H1 (cell line): Measurements from ENCODE around the gene YIPF1. TPM values are rescaled to one million over a fixed set of nuclear protein-coding genes. Genes with fewer than 3 reads are reported as not detected.

Source experiments
- CTCF ChIA-PET: fragments of 300-600 bp; sonication (Branson Sonifier 250); formaldehyde crosslinking; loops from one replicate; lab custom pipeline; 2021; ENCODE audit not compliant: partially characterized antibody; lab: Charles Lee
- POLR2A ChIA-PET: fragments of 300-600 bp; sonication (Branson Sonifier 250); formaldehyde crosslinking; loops from one replicate; lab custom pipeline; 2021; ENCODE audit warnings: inconsistent platforms; ENCODE audit not compliant: partially characterized antibody; lab: Charles Lee
- DNase-seq, 2 experiments: peaks; one replicate each; pipeline versions ENCODE4 v3.0.0 to v3.0.0-alpha.2; 2010 to 2022; ENCODE audit warnings: low spot score in 2 of 2, low read depth in 1 of 2, mixed read lengths in 1 of 2
- FAIRE-seq: peaks from 2 replicates; lab custom pipeline; 2011; peaks lifted over from hg19 to GRCh38; lab: Jason Lieb, UNC
- H2AFZ ChIP-seq: 2 replicates; pipeline ENCODE4 v1.8.1; 2012; ENCODE audit warnings: low read length, inconsistent platforms
- H2AK5ac ChIP-seq: 2 replicates; pipeline ENCODE4 v1.6.1; 2013; ENCODE audit warnings: low read depth, low read length
- H2BK120ac ChIP-seq: replicated peaks from 2 replicates; pipeline ENCODE3; 2013; ENCODE audit warnings: low read depth, low read length, inconsistent platforms
- H2BK12ac ChIP-seq: 2 replicates; pipeline ENCODE4 v1.6.1; 2013; ENCODE audit warnings: low read depth, low read length
- H2BK15ac ChIP-seq: 2 replicates; pipeline ENCODE4 v1.6.1; 2013; ENCODE audit warnings: low read length
- H2BK20ac ChIP-seq: 2 replicates; pipeline ENCODE4 v1.6.1; 2013; ENCODE audit warnings: low read length
- H2BK5ac ChIP-seq: 2 replicates; pipeline ENCODE4 v1.6.1; 2013; ENCODE audit warnings: low read depth, low read length
- H3K14ac ChIP-seq: 2 replicates; pipeline ENCODE4 v1.6.1; 2013; ENCODE audit warnings: inconsistent platforms; ENCODE audit not compliant: insufficient read length
- H3K18ac ChIP-seq: 2 replicates; pipeline ENCODE4 v1.6.1; 2013; ENCODE audit warnings: low read length; ENCODE audit errors: extremely low read depth
- H3K23ac ChIP-seq: 2 replicates; pipeline ENCODE4 v1.6.1; 2013; ENCODE audit warnings: inconsistent platforms; ENCODE audit not compliant: insufficient read length
- H3K23me2 ChIP-seq: 2 replicates; pipeline ENCODE4 v1.6.1; 2013; ENCODE audit warnings: low read depth, low read length
- H3K27ac ChIP-seq: 2 replicates; pipeline ENCODE4 v1.6.1; 2011; ENCODE audit warnings: low read depth, low read length, inconsistent platforms
- H3K27me3 ChIP-seq, 4 experiments: replicated peaks in 1 of 4; 1 replicate in 1 of 4; 2 replicates in 3 of 4; pipeline versions ENCODE4 v1.6.1 to v1.8.1; 2011 to 2013; ENCODE audit warnings: low read length in 3 of 4, mild to moderate bottlenecking in 3 of 4, inconsistent platforms in 2 of 4, mixed read lengths in 2 of 4, moderate library complexity in 1 of 4; ENCODE audit not compliant: control insufficient read depth in 3 of 4, insufficient read depth in 3 of 4; ENCODE audit errors: extremely low read depth in 1 of 4
- H3K36me3 ChIP-seq, 4 experiments: 2 replicates each; pipeline versions ENCODE4 v1.6.1 to v1.8.1; 2011 to 2013; ENCODE audit warnings: mild to moderate bottlenecking in 4 of 4, low read length in 3 of 4, moderate library complexity in 2 of 4, control low read depth in 1 of 4, inconsistent platforms in 1 of 4; ENCODE audit not compliant: insufficient read depth in 4 of 4, control insufficient read depth in 2 of 4
- H3K4ac ChIP-seq: replicated peaks from 2 replicates; pipeline ENCODE3; 2013; ENCODE audit warnings: low read length, low read depth, mixed read lengths, inconsistent platforms; ENCODE audit not compliant: insufficient read length
- H3K4me1 ChIP-seq, 4 experiments: replicated peaks in 1 of 4; 1 replicate in 1 of 4; 2 replicates in 3 of 4; pipeline versions ENCODE4 v1.6.1 to v1.8.1; 2011 to 2013; ENCODE audit warnings: low read length in 3 of 4, inconsistent platforms in 2 of 4, mixed read lengths in 1 of 4; ENCODE audit not compliant: insufficient read depth in 4 of 4, control insufficient read depth in 3 of 4
- H3K4me2 ChIP-seq, 2 experiments: 2 replicates each; pipeline versions ENCODE4 v1.6.1 to v1.8.1; 2011 to 2013; ENCODE audit warnings: low read depth in 2 of 2, low read length in 2 of 2, control low read depth in 1 of 2, inconsistent platforms in 1 of 2, mild to moderate bottlenecking in 1 of 2; ENCODE audit not compliant: insufficient read depth in 1 of 2
- H3K4me3 ChIP-seq, 4 experiments: fragments of 200-600, 300-600 bp in 1 of 4; sonication (generic), shearing (Covaris generic), sonication (Bioruptor Twin) in 1 of 4; 2 replicates each; pipeline versions ENCODE4 v1.5.1 to v1.8.1; 2011 to 2016; ENCODE audit warnings: low read length in 4 of 4, low read depth in 3 of 4, control low read depth in 2 of 4, inconsistent platforms in 2 of 4, mild to moderate bottlenecking in 2 of 4, mixed read lengths in 1 of 4, moderate library complexity in 1 of 4; ENCODE audit not compliant: insufficient read depth in 2 of 4; ENCODE audit errors: extremely low read depth in 1 of 4
- H3K56ac ChIP-seq: replicated peaks from 2 replicates; pipeline ENCODE3; 2013; ENCODE audit warnings: low read depth, mild to moderate bottlenecking, mixed read lengths, low read length, inconsistent platforms; ENCODE audit not compliant: insufficient read length
- H3K79me1 ChIP-seq: 2 replicates; pipeline ENCODE4 v1.6.1; 2013; ENCODE audit warnings: low read depth, low read length, control low read depth
- H3K79me2 ChIP-seq, 2 experiments: 2 replicates each; pipeline versions ENCODE4 v1.6.1 to v1.8.1; 2012 to 2013; ENCODE audit warnings: low read length in 2 of 2, mild to moderate bottlenecking in 2 of 2, inconsistent platforms in 1 of 2; ENCODE audit not compliant: insufficient read depth in 2 of 2, control insufficient read depth in 1 of 2
- H3K9ac ChIP-seq, 4 experiments: replicated peaks in 1 of 4; 1 replicate in 1 of 4; 2 replicates in 3 of 4; pipeline versions ENCODE4 v1.6.1 to v1.8.1; 2011 to 2013; ENCODE audit warnings: low read depth in 3 of 4, low read length in 3 of 4, control low read depth in 2 of 4, mild to moderate bottlenecking in 2 of 4, moderate library complexity in 2 of 4, inconsistent platforms in 1 of 4; ENCODE audit errors: extremely low read depth in 1 of 4
- H3K9me3 ChIP-seq, 2 experiments: 2 replicates each; pipeline versions ENCODE4 v1.6.1 to v1.8.1; 2012 to 2013; ENCODE audit warnings: mild to moderate bottlenecking in 2 of 2, moderate library complexity in 2 of 2, control low read depth in 1 of 2, inconsistent platforms in 1 of 2, low read depth in 1 of 2, low read length in 1 of 2, mixed read lengths in 1 of 2; ENCODE audit not compliant: insufficient read depth in 2 of 2
- H4K20me1 ChIP-seq, 2 experiments: replicated peaks in 1 of 2; 2 replicates each; pipeline versions ENCODE3 to v1.8.1; 2011 to 2013; ENCODE audit warnings: inconsistent platforms in 2 of 2, low read length in 2 of 2, mild to moderate bottlenecking in 1 of 2; ENCODE audit not compliant: insufficient read depth in 2 of 2, control insufficient read depth in 1 of 2
- H4K5ac ChIP-seq: 2 replicates; pipeline ENCODE4 v1.6.1; 2013; ENCODE audit warnings: low read length, low read depth, mixed read lengths, inconsistent platforms; ENCODE audit not compliant: insufficient read length
- H4K8ac ChIP-seq: 2 replicates; pipeline ENCODE4 v1.8.0; 2013; ENCODE audit warnings: mild to moderate bottlenecking, moderate library complexity, low read length, inconsistent platforms; ENCODE audit not compliant: insufficient read depth; ENCODE audit errors: extremely low read depth
- H4K91ac ChIP-seq: replicated peaks from 2 replicates; pipeline ENCODE3; 2013; ENCODE audit warnings: low read length, mixed read lengths, inconsistent platforms; ENCODE audit not compliant: insufficient read length
- FOSL1 ChIP-seq: IDR thresholded peaks from 2 replicates; pipeline ENCODE4 v1.6.1; 2011; ENCODE audit warnings: mild to moderate bottlenecking, low read depth, low read length, moderate library complexity; ENCODE audit not compliant: insufficient read depth
- HDAC6 ChIP-seq: IDR thresholded peaks from one replicate; pipeline ENCODE4 v1.7.1; 2012; ENCODE audit warnings: low read depth, mild to moderate bottlenecking, inconsistent platforms, low read length, moderate library complexity
- JUN ChIP-seq: IDR thresholded peaks from 2 replicates; pipeline ENCODE4 v1.6.1; 2011; ENCODE audit warnings: low read depth, mild to moderate bottlenecking, improper control_type of control experiment, low read length
- KDM4A ChIP-seq: IDR thresholded peaks from one replicate; pipeline ENCODE4 v1.7.1; 2012; ENCODE audit warnings: low read depth, mild to moderate bottlenecking, moderate library complexity, low read length, inconsistent platforms; ENCODE audit not compliant: severe bottlenecking
- MAFK ChIP-seq: IDR thresholded peaks from 2 replicates; pipeline ENCODE4 v1.6.1; 2012; ENCODE audit warnings: low read depth, mild to moderate bottlenecking, improper control_type of control experiment, low read length
- PHF8 ChIP-seq: fragments of 200-600 bp; sonication (generic); conservative IDR thresholded peaks from 2 replicates; pipeline ENCODE4 v1.7.1; 2012; ENCODE audit warnings: low read depth, mild to moderate bottlenecking, inconsistent platforms, low read length, moderate library complexity
- SAP30 ChIP-seq: fragments of 300-600 bp; sonication (generic); IDR thresholded peaks from 2 replicates; pipeline ENCODE4 v1.7.1; 2012; ENCODE audit warnings: low read length, moderate library complexity, mild to moderate bottlenecking, inconsistent platforms; ENCODE audit not compliant: insufficient read depth, insufficient replicate concordance
- WGBS, 2 experiments: shearing (Covaris generic) in 1 of 2; methylation state at CpG; one replicate each; pipeline versions ENCODE4 v1.1.6 to v1.1.7; 2013 to 2015; ENCODE audit warnings: low lambda C conversion rate in 2 of 2, mixed read lengths in 2 of 2, inconsistent platforms in 1 of 2, low coverage in 1 of 2, missing lambda C conversion rate in 1 of 2; ENCODE audit not compliant: insufficient replicate concordance in 2 of 2, insufficient coverage in 1 of 2, insufficient read length in 1 of 2; ENCODE audit errors: extremely low coverage in 1 of 2, missing lambda C conversion rate in 1 of 2; 5-methylcytosine and 5-hydroxymethylcytosine counted together
- polyA plus RNA-seq, 7 experiments: library from polyadenylated mRNA; depleted of rRNA in 3 of 7; stranded (reverse) in 5 of 7; unstranded in 2 of 7; fragments of >200 nt in 5 of 7; fragments of 200-250 nt in 2 of 7; gene quantifications; 1 replicate in 5 of 7; 2 replicates in 1 of 7; 4 replicates in 1 of 7; pipeline versions ENCODE4 v1.2.1 to v1.2.3, GENCODE V29; 2011 to 2013; ENCODE audit warnings: missing spikeins in 2 of 7, mixed read lengths in 2 of 7
- total RNA-seq: library from RNA; stranded (reverse); fragmentation: NEBNext Ultra II Directional; extraction: Animal tissue kit (Norgen Biotek cat#: 25700); gene quantifications from 2 replicates; pipeline ENCODE4 v1.2.1, GENCODE V29; 2021

The YIPF1 gene
- total and polyA plus RNA-seq, 2 of the 8 experiments (the other 6 are each of a cell fraction or from before 2014, with no cell fraction given) = 31.8 to 53.7 TPM

DNA sequence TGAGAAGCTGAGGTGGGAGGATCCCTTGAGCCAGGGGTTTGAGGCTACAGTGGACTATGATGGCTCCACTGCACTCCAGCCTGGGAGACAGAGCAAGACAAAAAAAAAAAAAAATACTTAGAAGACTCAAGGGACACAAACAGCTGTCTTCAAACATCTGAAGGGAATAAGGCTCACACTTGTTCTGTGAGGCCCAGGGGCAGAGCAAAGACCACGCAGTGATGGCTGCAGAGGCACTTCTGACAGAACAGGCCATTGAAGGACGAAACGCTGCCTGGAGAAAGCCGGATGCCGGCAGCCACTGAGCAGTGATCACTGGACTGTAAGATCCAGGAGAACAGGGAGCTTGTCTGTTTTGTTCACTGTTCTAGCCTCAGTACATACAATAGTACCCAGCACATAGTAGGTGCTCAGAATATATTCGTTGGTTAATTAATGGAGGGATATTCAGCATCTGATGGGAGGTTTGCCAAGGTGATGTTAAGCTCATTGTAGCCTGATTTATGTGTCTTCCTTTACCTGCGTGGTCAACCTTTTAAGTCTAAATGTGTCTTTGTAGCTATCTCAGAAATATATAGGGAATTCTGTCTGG is 39.4 kb downstream of the YIPF1 start:
- CTCF ChIA-PET = interaction anchor here (0.6 to 5.6 kb wide), 7 partner anchors 10 to 112 kb away, joined by 3 to 50 read pairs (median 4); no protein-coding TSS in a partner anchor
- Histone ChIP-seq H2BK15ac (no peak overlapping the region), H3K9ac (no peak overlapping the region), H3K23me2 (no peaks in the 10 kb centered on the region), H3K4me1 (no peaks in the 10 kb centered on the region), H3K4ac (no peak overlapping the region), H4K91ac (no peak overlapping the region), H3K18ac (no peak overlapping the region), H3K36me3 (peaks cover 0 to 12% (median 9%) of the 10 kb centered on the region in 4 experiments; a peak in 6 of 8 replicates), H3K79me2 (no peaks in the 10 kb centered on the region), H3K4me2 (no peak overlapping the region), H3K9me3 (no peaks in the 10 kb centered on the region), H2AFZ (no peak overlapping the region), H4K5ac (no peak overlapping the region), H3K79me1 (no peaks in the 10 kb centered on the region), H3K14ac (no peak overlapping the region), H3K4me3 (no peak overlapping the region), H3K23ac (no peak overlapping the region), H2BK120ac (no peak overlapping the region), H3K27me3 (no peaks in the 10 kb centered on the region), H2BK5ac (no peak overlapping the region), H4K8ac (no peak overlapping the region), H3K27ac (no peak overlapping the region), H2BK20ac (no peak overlapping the region), H4K20me1 (no peaks in the 10 kb centered on the region), H2BK12ac (no peak overlapping the region), H2AK5ac (no peak overlapping the region), H3K56ac (no peak overlapping the region)
- 96% methylated on average over 7 of the region's 7 CpGs; no CpG with 5 or more reads in 1 of the 2 experiments for WGBS, 2 experiments
- DNase-seq = no peak
- no peak for FAIRE-seq
- POLR2A ChIA-PET = interaction anchor here (0.6 to 2.1 kb wide), 3 partner anchors 10 to 96 kb away, joined by 3 to 8 read pairs (median 3); no protein-coding TSS in a partner anchor
- no peak for TF ChIP-seq JUN
- no peak for TF ChIP-seq PHF8
- TF ChIP-seq SAP30 = no peak
- TF ChIP-seq MAFK = no peak
- TF ChIP-seq HDAC6 = no peak
- no peak for TF ChIP-seq KDM4A
- TF ChIP-seq FOSL1 = no peak
